Endothelial cell of umbilical vein (primary cell): ENCODE data around the gene NME7.

Experiments used
- EZH2 ChIP-seq: IDR thresholded peaks from 2 replicates; pipeline ENCODE4 v1.6.1; 2012; ENCODE audit warnings: borderline replicate concordance, low read depth, mild to moderate bottlenecking, moderate library complexity, low read length, inconsistent platforms; ENCODE audit not compliant: severe bottlenecking
- GATA2 ChIP-seq: IDR thresholded peaks from 2 replicates; pipeline ENCODE4 v1.7.0; 2011; ENCODE audit warnings: low read depth, mild to moderate bottlenecking, moderate library complexity, mixed read lengths, low read length; ENCODE audit not compliant: insufficient read length, insufficient read depth
- POLR2AphosphoS5 ChIP-seq: IDR thresholded peaks from 2 replicates; pipeline ENCODE4 v1.6.1; 2012; ENCODE audit warnings: low read depth, mild to moderate bottlenecking, control low read depth, low read length, moderate library complexity; ENCODE audit not compliant: insufficient read depth
- TF ChIP-seq, protein P1 (sequence below), 2 donors: IDR thresholded peaks; 1 replicate in 1 of 2; 2 replicates in 1 of 2; pipeline ENCODE4 v1.5.1; 2011; ENCODE audit warnings: low read length in 2 of 2, mild to moderate bottlenecking in 2 of 2, moderate library complexity in 2 of 2, control low read depth in 1 of 2, inconsistent platforms in 1 of 2, low read depth in 1 of 2; ENCODE audit not compliant: insufficient read depth in 1 of 2; ENCODE audit errors: extremely low read depth in 1 of 2
- TF ChIP-seq, protein P2 (sequence below): IDR thresholded peaks from 2 replicates; pipeline ENCODE4 v1.6.1; 2011; ENCODE audit not compliant: insufficient read depth, insufficient read length

DNA sequence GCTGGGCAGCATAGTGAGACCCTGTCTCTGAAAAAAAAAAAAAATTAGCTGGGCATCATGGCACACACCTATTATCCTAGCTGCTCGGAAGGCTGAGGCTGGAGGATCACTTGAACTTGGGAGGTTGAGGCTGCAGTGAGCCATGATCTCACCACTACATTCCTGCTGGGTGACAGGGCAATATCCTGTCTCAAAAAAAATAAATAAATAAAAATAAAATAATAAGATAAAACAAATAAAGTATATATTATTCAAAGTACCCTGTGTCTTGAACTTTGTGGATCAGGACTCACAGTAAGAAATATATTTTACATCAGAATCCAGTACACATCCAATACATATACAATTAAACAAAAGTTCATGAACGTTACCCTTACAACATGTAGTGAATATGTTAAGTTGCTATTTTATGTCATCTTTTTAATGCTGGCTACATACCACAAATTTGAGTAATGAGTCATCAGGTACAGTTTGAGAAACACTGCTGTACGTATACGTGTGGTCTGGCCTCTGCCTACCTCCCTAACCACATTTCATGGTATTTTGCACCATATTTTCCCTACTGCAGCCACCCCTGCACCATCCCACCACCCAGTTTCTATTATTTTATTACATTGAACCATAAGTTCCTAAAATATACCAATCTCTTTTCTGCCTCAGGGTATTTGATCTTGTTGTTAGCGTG, 4.4 kb downstream of the NME7 start:
- TF ChIP-seq, protein P1, sequence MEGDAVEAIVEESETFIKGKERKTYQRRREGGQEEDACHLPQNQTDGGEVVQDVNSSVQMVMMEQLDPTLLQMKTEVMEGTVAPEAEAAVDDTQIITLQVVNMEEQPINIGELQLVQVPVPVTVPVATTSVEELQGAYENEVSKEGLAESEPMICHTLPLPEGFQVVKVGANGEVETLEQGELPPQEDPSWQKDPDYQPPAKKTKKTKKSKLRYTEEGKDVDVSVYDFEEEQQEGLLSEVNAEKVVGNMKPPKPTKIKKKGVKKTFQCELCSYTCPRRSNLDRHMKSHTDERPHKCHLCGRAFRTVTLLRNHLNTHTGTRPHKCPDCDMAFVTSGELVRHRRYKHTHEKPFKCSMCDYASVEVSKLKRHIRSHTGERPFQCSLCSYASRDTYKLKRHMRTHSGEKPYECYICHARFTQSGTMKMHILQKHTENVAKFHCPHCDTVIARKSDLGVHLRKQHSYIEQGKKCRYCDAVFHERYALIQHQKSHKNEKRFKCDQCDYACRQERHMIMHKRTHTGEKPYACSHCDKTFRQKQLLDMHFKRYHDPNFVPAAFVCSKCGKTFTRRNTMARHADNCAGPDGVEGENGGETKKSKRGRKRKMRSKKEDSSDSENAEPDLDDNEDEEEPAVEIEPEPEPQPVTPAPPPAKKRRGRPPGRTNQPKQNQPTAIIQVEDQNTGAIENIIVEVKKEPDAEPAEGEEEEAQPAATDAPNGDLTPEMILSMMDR (IDR thresholded peaks at IDR 0.05; ENCODE audit: extremely low read depth in 1 of 2, insufficient read depth in 1 of 2, low read depth in 1 of 2, low read length in 2 of 2): no peak
- TF ChIP-seq, protein P2, sequence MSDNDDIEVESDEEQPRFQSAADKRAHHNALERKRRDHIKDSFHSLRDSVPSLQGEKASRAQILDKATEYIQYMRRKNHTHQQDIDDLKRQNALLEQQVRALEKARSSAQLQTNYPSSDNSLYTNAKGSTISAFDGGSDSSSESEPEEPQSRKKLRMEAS: no peak
- TF ChIP-seq GATA2 (no peak), POLR2AphosphoS5 (no peak), EZH2 (no peak)
